T-cell (primary cell): ENCODE results near the gene ALCAM. TPM values are rescaled to one million over a fixed set of nuclear protein-coding genes. Genes with fewer than 3 reads are reported as not detected.

Experiments
- ATAC-seq, 4 experiments: fragments of 200-7000 bp in 3 of 4; fragments of 150-1000 bp in 1 of 4; cut with Tn5 transposase; replicated peaks in 1 of 4; 1 replicate in 3 of 4; 2 replicates in 1 of 4; pipeline ENCODE4 v1.10.0; 2021; ENCODE audit warnings: moderate library complexity in 3 of 4, mild to moderate bottlenecking in 2 of 4, moderate number of reproducible peaks in 1 of 4
- CTCF ChIA-PET, 2 donors: fragments of 300-600 bp; sonication (Branson Sonifier 250); formaldehyde crosslinking; loops; one replicate each; lab custom pipeline; 2022; ENCODE audit warnings: antibody characterized with exemption in 2 of 2; lab: Charles Lee
- POLR2A ChIA-PET, 2 donors: fragments of 300-600 bp; sonication (Branson Sonifier 250); formaldehyde crosslinking; loops; one replicate each; lab custom pipeline; 2022; ENCODE audit warnings: antibody characterized with exemption in 2 of 2; lab: Charles Lee
- DNase-seq, 35 experiments: peaks; one replicate each; pipeline versions ENCODE4 v3.0.0 to v3.0.0-alpha.2; 2013 to 2023
- H3K27ac ChIP-seq: one replicate; pipeline ENCODE4 v1.5.1; 2013; ENCODE audit warnings: low read length
- H3K27me3 ChIP-seq, 2 experiments: replicated peaks in 1 of 2; 1 replicate in 1 of 2; 2 replicates in 1 of 2; pipeline versions ENCODE4 v1.6.1 to v1.7.0; 2013; ENCODE audit warnings: low read length in 1 of 2, mixed read lengths in 1 of 2; ENCODE audit not compliant: control insufficient read depth in 2 of 2, insufficient read depth in 2 of 2; ENCODE audit errors: extremely low read depth in 1 of 2
- H3K36me3 ChIP-seq, 2 donors: 1 replicate in 1 of 2; 2 replicates in 1 of 2; pipeline versions ENCODE4 v1.6.1 to v1.7.0; 2013; ENCODE audit warnings: low read length in 1 of 2; ENCODE audit not compliant: control insufficient read depth in 2 of 2, insufficient read depth in 1 of 2; ENCODE audit errors: extremely low read depth in 1 of 2
- H3K4me1 ChIP-seq, 2 experiments: 1 replicate in 1 of 2; 2 replicates in 1 of 2; pipeline versions ENCODE4 v1.6.1 to v1.7.0; 2013; ENCODE audit warnings: low read length in 2 of 2, mixed read lengths in 1 of 2; ENCODE audit not compliant: insufficient read depth in 2 of 2, control insufficient read depth in 1 of 2; ENCODE audit errors: extremely low read depth in 1 of 2
- H3K4me3 ChIP-seq, 2 donors: 1 replicate in 1 of 2; 2 replicates in 1 of 2; pipeline versions ENCODE4 v1.5.1 to v1.7.0; 2013; ENCODE audit warnings: mild to moderate bottlenecking in 2 of 2, low read length in 1 of 2, moderate library complexity in 1 of 2; ENCODE audit not compliant: control insufficient read depth in 1 of 2; ENCODE audit errors: extremely low read depth in 1 of 2
- H3K9me3 ChIP-seq: 2 replicates; pipeline ENCODE4 v1.7.0; 2013
- H3K27ac Mint-ChIP-seq, 2 donors: one replicate each; pipeline ENCODE4 v1.8.0; 2020 to 2021; ENCODE audit warnings: mild to moderate bottlenecking in 2 of 2, mixed read lengths in 2 of 2
- H3K27me3 Mint-ChIP-seq, 2 donors: one replicate each; pipeline ENCODE4 v1.8.0; 2021 to 2022; ENCODE audit warnings: mixed read lengths in 2 of 2
- H3K36me3 Mint-ChIP-seq: one replicate; pipeline ENCODE4 v1.8.0; 2021; ENCODE audit warnings: mixed read lengths
- H3K4me1 Mint-ChIP-seq, 3 donors: one replicate each; pipeline ENCODE4 v1.8.0; 2020 to 2022; ENCODE audit warnings: mixed read lengths in 3 of 3, mild to moderate bottlenecking in 1 of 3
- H3K4me3 Mint-ChIP-seq, 3 donors: one replicate each; pipeline ENCODE4 v1.8.0; 2020 to 2022; ENCODE audit warnings: mild to moderate bottlenecking in 3 of 3, mixed read lengths in 3 of 3, moderate library complexity in 3 of 3
- H3K9me3 Mint-ChIP-seq, 3 donors: one replicate each; pipeline ENCODE4 v1.8.0; 2020 to 2022; ENCODE audit warnings: mixed read lengths in 3 of 3
- WGBS: methylation state at CpG from one replicate; pipeline ENCODE4 v1.1.5; 2013; ENCODE audit warnings: missing lambda C conversion rate; ENCODE audit not compliant: insufficient coverage; 5-methylcytosine and 5-hydroxymethylcytosine counted together
- total RNA-seq, 35 experiments: library from RNA in 6 of 35; stranded (reverse) in 6 of 35; fragments of 120-200 nt in 1 of 35; gene quantifications; one replicate each; pipeline versions ENCODE4 v1.2.1 to v1.2.4 and lab custom pipeline; 2013 to 2026

Gene ALCAM
- total RNA-seq, 5 donors from 2014 or later (not counting 1 experiment from before 2014, with no cell fraction given), result 3.4 to 6.2 (median 4.6) TPM

GRCh38 chr3:105495021-105495420 lies 128.3 kb downstream of the ALCAM start:
- Mint-ChIP-seq H3K27ac (no peak overlapping the region), H3K9me3 (peaks cover 0 to 13% (median 5%) of the 10 kb centered on the region in 3 donors), H3K36me3 (peaks cover 11% of the 10 kb centered on the region), H3K27me3 (no peaks in the 10 kb centered on the region), H3K4me1 (no peaks in the 10 kb centered on the region), H3K4me3 (no peak overlapping the region)
- no peak overlapping the region for H3K27ac ChIP-seq
- no peaks in the 10 kb centered on the region for H3K36me3 ChIP-seq
- no peak overlapping the region for H3K4me3 ChIP-seq
- DNase-seq (no peak), ATAC-seq (no peak)
- ChIA-PET POLR2A (no interaction called here), CTCF (no interaction called here)
- H3K9me3 ChIP-seq, result no peaks in the 10 kb centered on the region
- H3K4me1 ChIP-seq, result no peaks in the 10 kb centered on the region
- no peaks in the 10 kb centered on the region for H3K27me3 ChIP-seq
- WGBS, result 100% methylated on average over 1 of the region's 2 CpGs

- DNase-seq, result no peak
- no peak overlapping the region for H3K27ac Mint-ChIP-seq
- no peaks in the 10 kb centered on the region for H3K9me3 ChIP-seq
- H3K27ac ChIP-seq, result no peak overlapping the region
- no CpG with 5 or more reads among the region's 3 CpGs for WGBS
- ChIA-PET CTCF (interaction anchor here in 1 of 2 donors (0.5 kb wide), 1 partner anchor 923 kb away, joined by 5 read pairs; no protein-coding TSS in a partner anchor), POLR2A (no interaction called here)
- no peak for ATAC-seq
- no peak overlapping the region for H3K4me3 Mint-ChIP-seq
- H3K4me3 ChIP-seq, result no peak overlapping the region
- no peaks in the 10 kb centered on the region for H3K27me3 Mint-ChIP-seq
- H3K9me3 Mint-ChIP-seq, result peaks cover 0 to 6% (median 0%) of the 10 kb centered on the region in 3 donors
- no peaks in the 10 kb centered on the region for H3K4me1 Mint-ChIP-seq
- peaks cover 5% of the 10 kb centered on the region for H3K36me3 Mint-ChIP-seq
- no peaks in the 10 kb centered on the region for H3K27me3 ChIP-seq
- no peaks in the 10 kb centered on the region for H3K4me1 ChIP-seq
- H3K36me3 ChIP-seq, result no peaks in the 10 kb centered on the region
Measured at GRCh38 chr3:105496343-105496742, 129.6 kb downstream of the ALCAM start.

DNA sequence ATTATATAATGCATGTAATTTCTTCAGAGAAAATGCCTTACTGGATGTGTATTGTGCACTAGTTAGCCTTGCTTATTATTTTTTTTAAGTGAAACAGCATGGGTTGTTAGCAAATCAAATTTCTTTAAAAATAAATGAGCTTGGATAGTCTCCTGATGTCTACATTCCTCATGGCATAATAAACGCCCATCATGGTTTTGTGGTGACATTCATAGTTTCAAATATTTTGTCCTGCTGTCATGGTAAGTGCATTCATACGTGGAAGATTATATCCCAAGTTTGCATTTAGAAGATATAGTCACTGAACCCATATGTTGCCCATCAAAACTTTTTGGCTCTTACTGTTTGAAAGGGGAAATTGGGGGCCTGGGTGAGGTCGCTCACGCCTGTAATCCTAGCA lies 130.7 kb downstream of the ALCAM start:
- ChIA-PET POLR2A (interaction anchor here in 1 of 2 donors (0.6 kb wide), 1 partner anchor 666 kb away, joined by 3 read pairs; no protein-coding TSS in a partner anchor), CTCF (no interaction called here)
- WGBS, result no CpG with 5 or more reads among the region's 4 CpGs

DNA sequence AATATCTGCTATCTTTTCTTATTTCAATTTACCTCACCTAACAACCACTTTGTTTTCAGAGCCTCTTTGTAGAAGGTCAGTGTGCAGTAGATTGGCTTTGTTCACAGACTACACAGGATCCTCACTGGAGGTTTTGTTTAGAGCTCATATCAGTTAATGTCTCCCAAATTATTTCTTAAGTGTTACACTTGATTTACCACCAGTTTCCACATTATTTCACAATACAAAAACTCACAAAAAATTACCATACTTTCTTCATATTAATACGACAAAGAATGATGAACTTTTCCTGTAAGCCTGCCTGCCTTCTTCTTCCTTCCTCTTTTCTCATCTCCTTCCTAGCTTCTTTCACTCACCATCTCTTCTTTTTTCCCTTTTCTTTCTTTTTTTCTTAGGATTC lies 133.3 kb downstream of the ALCAM start:
- DNase-seq (no peak), ATAC-seq (no peak)
- ChIA-PET POLR2A (interaction anchor here in 1 of 2 donors (0.6 kb wide), 1 partner anchor 17 kb away, joined by 3 read pairs; no protein-coding TSS in a partner anchor), CTCF (interaction anchor here in 1 of 2 donors (0.5 kb wide), 1 partner anchor 201 kb away, joined by 3 read pairs; no protein-coding TSS in a partner anchor)
- Mint-ChIP-seq H3K4me1 (no peaks in the 10 kb centered on the region), H3K9me3 (no peaks in the 10 kb centered on the region), H3K27ac (no peak overlapping the region), H3K4me3 (no peak overlapping the region), H3K27me3 (no peaks in the 10 kb centered on the region), H3K36me3 (no peaks in the 10 kb centered on the region)
- no peaks in the 10 kb centered on the region for H3K27me3 ChIP-seq
- no peaks in the 10 kb centered on the region for H3K4me1 ChIP-seq
- WGBS, result no CpG with 5 or more reads among the region's 1 CpG
- no peak overlapping the region for H3K4me3 ChIP-seq
- H3K36me3 ChIP-seq, result no peaks in the 10 kb centered on the region
- no peak overlapping the region for H3K27ac ChIP-seq
- no peaks in the 10 kb centered on the region for H3K9me3 ChIP-seq

More for the DNA sequence above, 130.7 kb downstream of the ALCAM start:
- no peak overlapping the region for H3K4me3 ChIP-seq
- no peaks in the 10 kb centered on the region for H3K27me3 Mint-ChIP-seq
- DNase-seq (no peak), ATAC-seq (no peak)
- no peaks in the 10 kb centered on the region for H3K4me1 Mint-ChIP-seq
- no peak overlapping the region for H3K4me3 Mint-ChIP-seq
- H3K27me3 ChIP-seq, result no peaks in the 10 kb centered on the region
- no peak overlapping the region for H3K27ac Mint-ChIP-seq
- no peaks in the 10 kb centered on the region for H3K9me3 Mint-ChIP-seq
- no peaks in the 10 kb centered on the region for H3K9me3 ChIP-seq
- no peaks in the 10 kb centered on the region for H3K36me3 ChIP-seq
- H3K36me3 Mint-ChIP-seq, result no peaks in the 10 kb centered on the region
- no peaks in the 10 kb centered on the region for H3K4me1 ChIP-seq
- no peak overlapping the region for H3K27ac ChIP-seq

DNA sequence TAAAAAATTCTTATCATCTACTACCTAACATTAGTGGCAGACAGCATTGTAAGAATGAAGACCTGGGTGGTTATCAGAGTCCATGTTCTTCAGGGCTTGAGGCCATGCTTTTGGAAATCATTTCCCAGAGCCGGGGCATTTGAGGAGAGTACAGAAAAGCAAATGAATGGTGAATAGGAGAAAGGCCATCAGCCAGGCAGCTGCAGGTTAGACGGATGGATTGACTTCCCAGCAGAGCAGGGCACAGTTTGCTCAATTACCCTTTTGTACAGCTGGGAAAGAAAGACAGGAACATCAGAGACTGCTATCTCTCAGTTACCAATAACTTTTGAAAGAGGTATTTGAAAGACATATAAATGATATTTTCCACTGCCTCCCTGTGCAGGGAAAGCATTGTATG lies 135.6 kb downstream of the ALCAM start:
- Mint-ChIP-seq H3K27ac (no peak overlapping the region), H3K9me3 (no peaks in the 10 kb centered on the region), H3K4me3 (no peak overlapping the region), H3K36me3 (no peaks in the 10 kb centered on the region), H3K27me3 (no peaks in the 10 kb centered on the region), H3K4me1 (no peaks in the 10 kb centered on the region)
- DNase-seq (no peak), ATAC-seq (no peak)
- Histone ChIP-seq H3K27me3 (no peaks in the 10 kb centered on the region), H3K4me1 (no peaks in the 10 kb centered on the region), H3K9me3 (no peaks in the 10 kb centered on the region), H3K27ac (no peak overlapping the region), H3K4me3 (no peak overlapping the region), H3K36me3 (no peaks in the 10 kb centered on the region)
- WGBS, result 100% methylated on average over 1 of the region's 2 CpGs
- ChIA-PET CTCF (interaction anchor here (1.1 to 1.2 kb wide), 2 partner anchors 9 to 17 kb away, joined by 3 read pairs; no protein-coding TSS in a partner anchor), POLR2A (no interaction called here)

DNA sequence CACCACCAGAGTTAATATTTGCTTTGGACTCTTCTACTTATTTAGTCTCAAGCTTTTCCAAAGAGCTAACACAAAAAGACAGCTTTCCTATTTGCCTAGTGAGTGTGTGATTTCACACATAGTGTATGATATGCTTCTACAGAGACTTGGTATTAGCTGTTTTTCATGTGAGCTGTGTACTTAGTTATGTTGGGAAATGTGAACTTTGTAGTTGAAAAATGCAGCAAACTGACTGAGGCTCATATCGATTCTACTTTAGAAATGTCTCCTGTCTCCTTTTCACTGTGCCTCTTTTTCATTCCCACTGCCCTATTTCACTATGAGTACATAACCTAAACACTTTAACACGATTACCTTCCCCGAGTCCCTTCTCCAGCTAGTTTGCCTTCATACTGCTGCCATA lies 136.5 kb downstream of the ALCAM start:
- no peaks in the 10 kb centered on the region for H3K4me1 Mint-ChIP-seq
- no peaks in the 10 kb centered on the region for H3K27me3 ChIP-seq
- no peaks in the 10 kb centered on the region for H3K36me3 Mint-ChIP-seq
- no peaks in the 10 kb centered on the region for H3K36me3 ChIP-seq
- CTCF ChIA-PET, result interaction anchor here (1.1 to 1.2 kb wide), 2 partner anchors 9 to 16 kb away, joined by 3 read pairs; no protein-coding TSS in a partner anchor
- no peak for ATAC-seq
- no peaks in the 10 kb centered on the region for H3K4me1 ChIP-seq
- DNase-seq, result no peak
- H3K4me3 ChIP-seq, result no peak overlapping the region
- H3K27me3 Mint-ChIP-seq, result no peaks in the 10 kb centered on the region
- WGBS, result 83% methylated on average over 3 of the region's 3 CpGs
- H3K9me3 Mint-ChIP-seq, result no peaks in the 10 kb centered on the region
- no peak overlapping the region for H3K4me3 Mint-ChIP-seq
- POLR2A ChIA-PET, result interaction anchor here in 1 of 2 donors (0.5 kb wide), 1 partner anchor 899 kb away, joined by 3 read pairs; no protein-coding TSS in a partner anchor
- no peak overlapping the region for H3K27ac ChIP-seq
- H3K9me3 ChIP-seq, result no peaks in the 10 kb centered on the region
- no peak overlapping the region for H3K27ac Mint-ChIP-seq
